CD4-positive, alpha-beta T cell treated with Interleukin-6 at 100 ng/mL for 8 hours (primary cell): ENCODE measurements around the gene BRMS1.

Source experiments
- DNase-seq: peaks from one replicate; pipeline ENCODE4 v3.0.0-alpha.2; 2020; ENCODE audit warnings: mixed read lengths, low spot score

The BRMS1 gene

GRCh38 chr11:66336234-66337102 is 8.4 kb downstream of the BRMS1 start, which contains the start of gene RIN1:
TSS of gene RIN1 (minus strand) at chr11:66336434. CDS start at chr11:66336402, 32 bp downstream.
- no peak for DNase-seq

GRCh38 chr11:66335531-66336233 is 9.2 kb downstream of the BRMS1 start:
- DNase-seq, result no peak

- DNase-seq, result no peak
Observed at GRCh38 chr11:66334605-66335442, 10.1 kb downstream of the BRMS1 start.

GRCh38 chr11:66333896-66334604 is 10.9 kb downstream of the BRMS1 start:
- DNase-seq, result no peak

GRCh38 chr11:66333220-66333877 is 11.6 kb downstream of the BRMS1 start:
- no peak for DNase-seq

- no peak for DNase-seq
Observed at GRCh38 chr11:66332371-66333219, 12.3 kb downstream of the BRMS1 start.

- DNase-seq, result no peak
Observed at GRCh38 chr11:66331542-66332370, 13.1 kb downstream of the BRMS1 start.

- no peak for DNase-seq
Observed at GRCh38 chr11:66330931-66331330, 14.0 kb downstream of the BRMS1 start.

GRCh38 chr11:66329165-66329673 is 15.7 kb downstream of the BRMS1 start:
- no peak for DNase-seq

- peak; percentile 83 for DNase-seq
Observed at GRCh38 chr11:66328302-66329144, 16.4 kb downstream of the BRMS1 start.

GRCh38 chr11:66328031-66328301 is 16.9 kb downstream of the BRMS1 start:
- no peak for DNase-seq

GRCh38 chr11:66327171-66328030 is 17.5 kb downstream of the BRMS1 start:
- DNase-seq, result no peak

- peak; percentile 59 for DNase-seq
Observed at GRCh38 chr11:66326261-66327111, 18.4 kb downstream of the BRMS1 start.

GRCh38 chr11:66325263-66325671 is 19.6 kb downstream of the BRMS1 start:
- DNase-seq, result no peak

GRCh38 chr11:66324664-66325063 is 20.2 kb downstream of the BRMS1 start:
- DNase-seq, result no peak

- no peak for DNase-seq
Observed at GRCh38 chr11:66323684-66324083, 21.2 kb downstream of the BRMS1 start.
